ENCODE results near the gene MDFI. TPM values are rescaled to one million over a fixed set of nuclear protein-coding genes. Genes with fewer than 3 reads are reported as not detected.

MDFI gene
- total and polyA plus RNA-seq, 2 experiments from 2014 or later: not detected

DNA sequence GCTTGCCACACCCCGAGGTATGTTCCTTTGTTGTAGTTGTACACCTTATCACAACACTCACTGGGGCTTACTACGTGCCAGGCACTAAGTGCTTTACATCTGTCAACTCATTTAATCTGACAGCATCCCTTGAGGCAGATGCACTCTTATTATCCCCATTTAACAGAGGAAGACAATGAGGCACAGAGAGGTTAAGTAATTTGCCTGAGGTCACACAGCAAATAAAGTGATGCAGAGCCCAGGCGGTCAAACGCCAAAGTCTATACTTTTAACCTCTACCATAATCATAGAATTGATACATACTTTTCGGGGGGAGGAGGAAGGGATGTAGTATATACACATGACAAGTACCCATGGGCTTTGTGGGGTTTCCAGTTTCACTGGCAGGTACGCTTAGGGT lies 37.7 kb downstream of the MDFI start:
- no peaks in the 10 kb centered on the region for H3K9me3 ChIP-seq (ENCODE audit: low read depth)
- H3K4me2 ChIP-seq (ENCODE audit: unreplicated experiment): no peak overlapping the region
- no peaks in the 10 kb centered on the region for H3K9me2 ChIP-seq (ENCODE audit: insufficient read depth)
- H3K27ac ChIP-seq: no peak overlapping the region
- H3K9ac ChIP-seq: no peak overlapping the region
- H3F3A ChIP-seq (ENCODE audit: insufficient read depth): no peaks in the 10 kb centered on the region
- H3K36me3 ChIP-seq (ENCODE audit: low read depth): no peaks in the 10 kb centered on the region
- H3K79me2 ChIP-seq (ENCODE audit: insufficient read depth): no peaks in the 10 kb centered on the region
- TF ChIP-seq EZH2phosphoT487 (IDR thresholded peaks at IDR 0.05; ENCODE audit: insufficient read depth, low read depth): no peak
- no peak for TF ChIP-seq EZH2 (IDR thresholded peaks at IDR 0.05; ENCODE audit: insufficient read depth, poor library complexity, severe bottlenecking)
- no peaks in the 10 kb centered on the region for H4K20me1 ChIP-seq (ENCODE audit: insufficient read depth)
- in situ Hi-C loops (cut with MboI): loop anchor here (10.0 kb wide), 2 partner anchors 71 to 311 kb away; no protein-coding TSS in a partner anchor
- no peaks in the 10 kb centered on the region for H3K27me3 ChIP-seq (replicated peaks; ENCODE audit: insufficient read depth)
- H3K4me3 ChIP-seq: no peak overlapping the region
- WGBS, 2 experiments (ENCODE audit: low coverage in 1 of 2, low lambda C conversion rate in 2 of 2, missing lambda C conversion rate in 2 of 2): 51 to 55% methylated on average over 6 of the region's 6 CpGs
- DNase-seq: no peak
- no peaks in the 10 kb centered on the region for H3K4me1 ChIP-seq (ENCODE audit: insufficient read depth)
- no peak overlapping the region for H2AFZ ChIP-seq

DNA sequence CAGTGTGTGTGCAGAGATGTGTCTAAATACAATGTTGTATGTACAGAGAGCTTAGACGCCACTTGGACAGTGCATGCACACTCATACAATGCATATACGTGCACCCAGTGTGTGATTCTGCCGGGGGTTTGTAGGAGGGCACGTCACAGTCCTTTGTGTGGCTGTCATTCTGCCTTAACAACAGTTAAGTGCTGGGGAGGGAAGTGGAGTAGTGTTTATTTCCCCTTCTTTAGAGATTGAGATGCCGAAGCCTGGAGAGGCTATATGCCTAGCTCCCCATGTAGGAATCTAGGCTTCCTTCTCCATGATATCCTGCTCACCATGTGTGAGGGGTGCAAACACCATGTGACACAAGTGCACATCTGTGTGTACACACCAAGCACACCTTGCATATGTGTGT lies 38.2 kb downstream of the MDFI start:
- Histone ChIP-seq H3K4me2 (ENCODE audit: unreplicated experiment) (no peak overlapping the region), H3K9me3 (ENCODE audit: low read depth) (no peaks in the 10 kb centered on the region), H3K27me3 (replicated peaks; ENCODE audit: insufficient read depth) (no peaks in the 10 kb centered on the region), H2AFZ (no peak overlapping the region), H3K9me2 (ENCODE audit: insufficient read depth) (no peaks in the 10 kb centered on the region), H3K4me1 (ENCODE audit: insufficient read depth) (no peaks in the 10 kb centered on the region), H3F3A (ENCODE audit: insufficient read depth) (no peaks in the 10 kb centered on the region), H3K79me2 (ENCODE audit: insufficient read depth) (no peaks in the 10 kb centered on the region), H3K4me3 (no peak overlapping the region), H3K9ac (no peak overlapping the region), H3K36me3 (ENCODE audit: low read depth) (no peaks in the 10 kb centered on the region), H4K20me1 (ENCODE audit: insufficient read depth) (no peaks in the 10 kb centered on the region), H3K27ac (no peak overlapping the region)
- 80 to 85% methylated on average over 5 of the region's 5 CpGs for WGBS, 2 experiments (ENCODE audit: low coverage in 1 of 2, low lambda C conversion rate in 2 of 2, missing lambda C conversion rate in 2 of 2)
- in situ Hi-C loops (cut with MboI): loop anchor here (10.0 kb wide), 2 partner anchors 72 to 312 kb away; no protein-coding TSS in a partner anchor
- no peak for DNase-seq
- TF ChIP-seq EZH2 (IDR thresholded peaks at IDR 0.05; ENCODE audit: insufficient read depth, poor library complexity, severe bottlenecking) (no peak), EZH2phosphoT487 (IDR thresholded peaks at IDR 0.05; ENCODE audit: insufficient read depth, low read depth) (no peak)

DNA sequence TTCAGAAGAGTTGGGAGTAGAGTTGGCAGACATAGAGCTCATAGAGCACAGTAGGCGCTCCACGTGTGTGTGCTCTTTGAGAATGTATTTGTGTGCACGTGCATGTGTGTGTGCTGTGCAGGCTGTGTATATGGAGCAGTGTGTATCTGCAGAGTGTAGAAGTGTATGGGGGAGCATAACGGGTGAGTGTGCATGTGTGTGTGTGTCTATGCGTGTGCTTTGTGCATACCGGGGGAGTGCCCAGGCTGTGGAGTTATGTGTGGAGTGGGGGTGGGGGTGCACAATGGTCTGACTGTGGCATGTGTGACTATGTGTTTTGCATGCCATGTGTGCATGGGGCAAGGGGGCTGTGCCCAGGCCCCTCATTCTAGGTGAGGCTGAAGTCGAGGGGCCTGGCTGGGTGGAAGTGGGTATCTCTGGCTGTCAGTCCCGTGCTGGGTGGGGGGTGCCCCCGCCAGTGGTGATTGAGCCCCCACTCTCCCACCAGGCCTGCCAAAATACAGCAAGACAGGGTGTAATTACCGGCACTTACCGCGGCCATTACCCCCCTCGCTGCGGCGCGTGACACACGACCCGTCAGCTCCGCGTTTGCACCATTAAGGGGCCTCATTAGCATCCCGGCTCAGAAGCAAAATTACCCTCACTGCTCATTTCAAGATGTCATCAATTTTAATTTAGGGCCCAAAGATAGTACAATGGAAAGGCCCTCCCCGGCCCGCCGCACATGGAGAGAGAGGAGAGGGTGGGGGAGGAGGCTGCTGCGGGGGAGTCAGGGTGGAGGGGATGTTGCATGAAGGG lies 39.1 kb downstream of the MDFI start:
- Histone ChIP-seq H3K36me3 (ENCODE audit: low read depth) (no peaks in the 10 kb centered on the region), H2AFZ (no peak overlapping the region), H3K27ac (no peak overlapping the region), H3K4me3 (no peak overlapping the region), H4K20me1 (ENCODE audit: insufficient read depth) (no peaks in the 10 kb centered on the region), H3K9me2 (ENCODE audit: insufficient read depth) (no peaks in the 10 kb centered on the region), H3K4me2 (ENCODE audit: unreplicated experiment) (no peak overlapping the region), H3F3A (ENCODE audit: insufficient read depth) (no peaks in the 10 kb centered on the region), H3K79me2 (ENCODE audit: insufficient read depth) (no peaks in the 10 kb centered on the region), H3K9ac (no peak overlapping the region), H3K27me3 (replicated peaks; ENCODE audit: insufficient read depth) (no peaks in the 10 kb centered on the region), H3K4me1 (ENCODE audit: insufficient read depth) (no peaks in the 10 kb centered on the region), H3K9me3 (ENCODE audit: low read depth) (no peaks in the 10 kb centered on the region)
- 70 to 73% methylated on average over 22 to 25 of the region's 25 CpGs for WGBS, 2 experiments (ENCODE audit: low coverage in 1 of 2, low lambda C conversion rate in 2 of 2, missing lambda C conversion rate in 2 of 2)
- TF ChIP-seq EZH2 (IDR thresholded peaks at IDR 0.05; ENCODE audit: insufficient read depth, poor library complexity, severe bottlenecking) (no peak), EZH2phosphoT487 (IDR thresholded peaks at IDR 0.05; ENCODE audit: insufficient read depth, low read depth) (no peak)
- in situ Hi-C loops (cut with MboI): loop anchor here (10.0 kb wide), 2 partner anchors 73 to 313 kb away; no protein-coding TSS in a partner anchor
- no peak for DNase-seq

DNA sequence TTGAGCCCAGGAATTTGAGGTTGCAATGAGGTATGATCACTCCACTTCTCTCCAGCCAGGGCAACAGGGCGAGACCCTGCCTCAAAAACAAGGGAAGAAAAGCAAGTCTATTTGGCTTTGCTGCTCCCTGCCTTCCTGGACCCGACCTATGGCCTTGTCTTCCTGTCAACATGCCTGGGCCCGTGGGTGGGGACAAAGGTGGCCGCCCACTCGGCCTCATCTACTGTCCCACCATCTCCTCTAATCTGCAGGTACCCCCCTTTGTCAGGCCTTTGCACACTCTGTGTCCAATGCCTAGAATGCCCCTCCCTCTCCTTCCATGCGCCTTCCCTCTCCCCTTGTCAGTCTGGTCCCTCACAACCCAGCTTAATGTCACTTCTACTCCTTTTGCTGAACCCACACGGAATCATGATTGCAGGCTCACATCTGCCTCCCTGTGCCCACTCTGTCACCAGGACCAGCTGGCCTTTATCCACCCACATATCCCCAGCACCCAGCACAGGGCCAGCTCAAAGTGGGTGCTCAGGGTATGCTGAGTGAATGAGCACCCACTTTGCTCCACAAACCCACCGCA lies 40.3 kb downstream of the MDFI start:
- Histone ChIP-seq H3K9me3 (ENCODE audit: low read depth) (no peaks in the 10 kb centered on the region), H3K4me3 (no peak overlapping the region), H3K4me1 (ENCODE audit: insufficient read depth) (no peaks in the 10 kb centered on the region), H2AFZ (no peak overlapping the region), H3K4me2 (ENCODE audit: unreplicated experiment) (no peak overlapping the region), H3F3A (ENCODE audit: insufficient read depth) (no peaks in the 10 kb centered on the region), H3K9ac (no peak overlapping the region), H3K27ac (no peak overlapping the region), H3K27me3 (replicated peaks; ENCODE audit: insufficient read depth) (no peaks in the 10 kb centered on the region), H4K20me1 (ENCODE audit: insufficient read depth) (no peaks in the 10 kb centered on the region), H3K9me2 (ENCODE audit: insufficient read depth) (no peaks in the 10 kb centered on the region), H3K79me2 (ENCODE audit: insufficient read depth) (no peaks in the 10 kb centered on the region), H3K36me3 (ENCODE audit: low read depth) (no peaks in the 10 kb centered on the region)
- in situ Hi-C loops (cut with MboI): loop anchor here (10.0 kb wide), 2 partner anchors 74 to 314 kb away; no protein-coding TSS in a partner anchor
- DNase-seq: no peak
- 78 to 79% methylated on average over 8 of the region's 8 CpGs for WGBS, 2 experiments (ENCODE audit: low coverage in 1 of 2, low lambda C conversion rate in 2 of 2, missing lambda C conversion rate in 2 of 2)
- TF ChIP-seq EZH2phosphoT487 (IDR thresholded peaks at IDR 0.05; ENCODE audit: insufficient read depth, low read depth) (no peak), EZH2 (IDR thresholded peaks at IDR 0.05; ENCODE audit: insufficient read depth, poor library complexity, severe bottlenecking) (no peak)
